WERI-Rb-1 (cell line): ENCODE results near the gene ZER1.

Source experiments
- DNase-seq: peaks from one replicate; pipeline ENCODE4 v3.0.0-alpha.2; 2020
- H3K27ac ChIP-seq: fragments of 250-450 bp; sonication (Bioruptor Pico); 2 replicates; pipeline ENCODE4 v1.5.1; 2020; ENCODE audit warnings: mild to moderate bottlenecking, moderate library complexity
- H3K27me3 ChIP-seq: fragments of 250-450 bp; sonication (Bioruptor Pico); 2 replicates; pipeline ENCODE4 v1.5.1; 2021; ENCODE audit warnings: mild to moderate bottlenecking, low read depth, moderate library complexity; ENCODE audit not compliant: insufficient read depth, severe bottlenecking
- H3K36me3 ChIP-seq: fragments of 250-450 bp; sonication (Bioruptor Pico); 2 replicates; pipeline ENCODE4 v1.5.1; 2020; ENCODE audit warnings: mild to moderate bottlenecking, moderate library complexity
- H3K4me3 ChIP-seq: 2 replicates; pipeline ENCODE4 v1.5.1; 2011; ENCODE audit warnings: low read depth, mild to moderate bottlenecking, control low read depth, low read length
- H3K9me3 ChIP-seq: fragments of 250-450 bp; sonication (Bioruptor Pico); 2 replicates; pipeline ENCODE4 v1.5.1; 2021; ENCODE audit warnings: mild to moderate bottlenecking, moderate library complexity; ENCODE audit not compliant: severe bottlenecking
- TF ChIP-seq, protein P1 (sequence below): IDR thresholded peaks from 2 replicates; pipeline ENCODE4 v1.5.1; 2011; ENCODE audit warnings: low read depth, mild to moderate bottlenecking, control low read depth, inconsistent platforms, low read length

The ZER1 gene

DNA sequence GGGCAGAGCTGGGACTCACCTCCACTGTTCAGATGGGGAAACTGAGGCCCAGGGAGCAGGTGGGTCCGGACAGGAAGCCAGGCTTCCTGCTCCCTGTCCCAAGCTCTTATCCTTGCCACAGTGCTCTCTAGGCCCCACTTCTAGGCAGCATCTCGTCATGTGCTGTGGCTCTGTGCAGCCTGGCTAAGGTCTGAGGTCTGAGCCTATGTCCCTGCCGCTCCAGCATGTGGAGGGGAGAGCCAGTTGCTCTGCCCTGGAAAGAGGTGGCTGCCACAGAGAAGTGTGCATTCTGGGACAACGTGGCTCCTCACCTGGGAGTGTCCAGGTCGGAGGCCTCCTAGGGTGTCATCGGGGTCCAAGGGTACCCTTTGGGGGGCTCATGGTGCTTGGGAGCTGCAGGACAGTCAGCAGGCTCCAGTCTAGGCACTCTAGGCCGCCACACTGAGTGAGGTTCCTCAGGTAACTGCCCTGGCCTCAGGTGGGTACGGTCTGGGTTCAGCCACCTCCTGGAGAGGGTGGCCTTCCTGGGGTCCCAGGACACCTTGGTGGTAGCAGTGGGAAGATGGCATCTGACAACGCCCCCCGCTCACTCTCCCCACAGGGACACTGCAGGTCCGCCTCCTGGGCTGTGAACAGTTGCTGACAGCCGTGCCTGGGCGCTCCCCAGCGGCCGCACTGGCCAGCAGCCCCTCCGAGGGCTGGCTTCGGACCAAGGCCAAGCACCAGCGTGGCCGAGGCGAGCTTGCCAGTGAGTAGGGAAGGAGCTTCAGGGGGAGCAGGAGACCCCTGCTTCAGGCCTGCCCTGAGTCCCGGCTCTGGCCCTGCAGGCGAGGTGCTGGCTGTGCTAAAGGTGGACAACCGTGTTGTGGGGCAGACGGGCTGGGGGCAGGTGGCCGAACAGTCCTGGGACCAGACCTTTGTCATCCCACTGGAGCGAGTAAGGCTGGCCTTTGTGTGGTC lies 59.0 kb downstream of the ZER1 start:
- peaks cover 74% of the 10 kb centered on the region for H3K36me3 ChIP-seq
- TF ChIP-seq, protein P1, sequence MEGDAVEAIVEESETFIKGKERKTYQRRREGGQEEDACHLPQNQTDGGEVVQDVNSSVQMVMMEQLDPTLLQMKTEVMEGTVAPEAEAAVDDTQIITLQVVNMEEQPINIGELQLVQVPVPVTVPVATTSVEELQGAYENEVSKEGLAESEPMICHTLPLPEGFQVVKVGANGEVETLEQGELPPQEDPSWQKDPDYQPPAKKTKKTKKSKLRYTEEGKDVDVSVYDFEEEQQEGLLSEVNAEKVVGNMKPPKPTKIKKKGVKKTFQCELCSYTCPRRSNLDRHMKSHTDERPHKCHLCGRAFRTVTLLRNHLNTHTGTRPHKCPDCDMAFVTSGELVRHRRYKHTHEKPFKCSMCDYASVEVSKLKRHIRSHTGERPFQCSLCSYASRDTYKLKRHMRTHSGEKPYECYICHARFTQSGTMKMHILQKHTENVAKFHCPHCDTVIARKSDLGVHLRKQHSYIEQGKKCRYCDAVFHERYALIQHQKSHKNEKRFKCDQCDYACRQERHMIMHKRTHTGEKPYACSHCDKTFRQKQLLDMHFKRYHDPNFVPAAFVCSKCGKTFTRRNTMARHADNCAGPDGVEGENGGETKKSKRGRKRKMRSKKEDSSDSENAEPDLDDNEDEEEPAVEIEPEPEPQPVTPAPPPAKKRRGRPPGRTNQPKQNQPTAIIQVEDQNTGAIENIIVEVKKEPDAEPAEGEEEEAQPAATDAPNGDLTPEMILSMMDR = no peak
- no peaks in the 10 kb centered on the region for H3K9me3 ChIP-seq
- H3K4me3 ChIP-seq = no peak overlapping the region
- no peak overlapping the region for H3K27ac ChIP-seq
- DNase-seq = no peak
- no peaks in the 10 kb centered on the region for H3K27me3 ChIP-seq

DNA sequence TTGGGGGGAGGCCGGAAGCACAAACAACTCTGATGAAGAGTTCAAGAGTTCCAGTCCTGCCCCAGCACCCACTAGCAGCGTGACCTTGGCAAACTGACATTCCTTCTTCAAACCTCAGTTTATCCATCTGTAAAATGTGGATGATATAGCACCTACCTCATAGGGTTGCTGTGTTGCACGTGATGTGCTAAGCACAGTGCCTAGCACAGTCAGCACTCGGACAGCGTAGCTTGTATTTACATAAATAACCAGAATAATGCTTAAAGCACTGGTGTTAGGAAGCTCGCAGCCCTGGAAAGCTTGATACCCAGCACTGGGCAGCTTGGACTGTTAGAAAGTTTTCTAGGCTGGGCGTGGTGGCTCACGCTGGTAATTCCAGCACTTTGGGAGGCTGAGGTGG lies 64.3 kb downstream of the ZER1 start:
- TF ChIP-seq, protein P1 = no peak
- no peak overlapping the region for H3K4me3 ChIP-seq
- no peaks in the 10 kb centered on the region for H3K9me3 ChIP-seq
- H3K27me3 ChIP-seq = no peaks in the 10 kb centered on the region
- H3K27ac ChIP-seq = no peak overlapping the region
- H3K36me3 ChIP-seq = peaks cover 65% of the 10 kb centered on the region
- DNase-seq = no peak

DNA sequence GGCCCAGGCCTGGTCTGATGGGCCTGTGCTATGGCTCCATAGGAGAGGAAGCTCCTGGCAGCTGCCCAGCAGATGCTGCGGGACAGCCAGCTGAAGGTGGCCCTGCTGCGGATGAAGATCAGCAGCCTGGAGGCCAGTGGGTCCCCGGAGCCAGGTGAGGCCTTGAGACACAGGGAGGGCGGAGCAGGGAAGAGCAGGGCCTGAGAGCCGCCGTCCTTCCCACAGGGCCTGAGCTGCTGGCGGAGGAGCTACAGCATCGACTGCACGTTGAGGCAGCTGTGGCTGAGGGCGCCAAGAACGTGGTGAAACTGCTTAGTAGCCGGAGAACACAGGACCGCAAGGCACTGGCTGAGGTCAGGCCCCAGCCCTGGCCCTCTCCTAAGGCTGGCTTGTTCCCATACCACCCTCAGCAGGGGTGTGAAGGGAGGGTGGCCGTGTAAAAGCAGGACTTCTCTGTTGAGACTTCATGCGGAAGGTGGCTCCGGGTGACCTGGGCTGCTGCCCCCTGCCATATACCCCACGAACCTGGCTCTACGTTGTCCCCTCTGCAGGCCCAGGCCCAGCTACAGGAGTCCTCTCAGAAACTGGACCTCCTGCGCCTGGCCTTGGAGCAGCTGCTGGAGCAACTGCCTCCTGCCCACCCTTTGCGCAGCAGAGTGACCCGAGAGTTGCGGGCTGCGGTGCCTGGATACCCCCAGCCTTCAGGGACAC lies 64.9 kb downstream of the ZER1 start:
- Histone ChIP-seq H3K36me3 (peaks cover 59% of the 10 kb centered on the region), H3K27me3 (no peaks in the 10 kb centered on the region), H3K4me3 (no peak overlapping the region), H3K27ac (no peak overlapping the region), H3K9me3 (no peaks in the 10 kb centered on the region)
- TF ChIP-seq, protein P1 = no peak
- no peak for DNase-seq

DNA sequence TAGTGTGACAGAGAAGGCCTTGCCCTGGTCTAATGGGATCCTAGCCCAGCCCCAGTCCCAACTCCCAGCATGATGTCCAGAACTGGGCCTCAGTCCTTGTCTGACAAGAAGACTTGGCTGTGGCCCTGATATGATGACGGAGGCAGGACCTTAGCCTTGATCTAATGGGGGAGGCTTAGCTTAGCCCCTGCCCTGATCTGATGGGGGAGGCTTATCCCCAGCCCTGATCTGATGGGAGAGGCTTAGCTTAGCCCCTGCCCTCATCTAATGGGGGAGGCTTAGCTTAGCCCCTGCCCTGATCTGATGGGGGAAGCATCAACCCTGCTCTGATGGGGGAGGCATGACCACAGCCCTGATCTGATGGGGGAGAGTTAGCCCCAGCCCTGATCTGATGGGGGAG lies 65.7 kb downstream of the ZER1 start:
- Histone ChIP-seq H3K9me3 (no peaks in the 10 kb centered on the region), H3K27me3 (no peaks in the 10 kb centered on the region), H3K4me3 (no peak overlapping the region), H3K36me3 (peaks cover 51% of the 10 kb centered on the region), H3K27ac (no peak overlapping the region)
- TF ChIP-seq, protein P1 = no peak
- DNase-seq = no peak

DNA sequence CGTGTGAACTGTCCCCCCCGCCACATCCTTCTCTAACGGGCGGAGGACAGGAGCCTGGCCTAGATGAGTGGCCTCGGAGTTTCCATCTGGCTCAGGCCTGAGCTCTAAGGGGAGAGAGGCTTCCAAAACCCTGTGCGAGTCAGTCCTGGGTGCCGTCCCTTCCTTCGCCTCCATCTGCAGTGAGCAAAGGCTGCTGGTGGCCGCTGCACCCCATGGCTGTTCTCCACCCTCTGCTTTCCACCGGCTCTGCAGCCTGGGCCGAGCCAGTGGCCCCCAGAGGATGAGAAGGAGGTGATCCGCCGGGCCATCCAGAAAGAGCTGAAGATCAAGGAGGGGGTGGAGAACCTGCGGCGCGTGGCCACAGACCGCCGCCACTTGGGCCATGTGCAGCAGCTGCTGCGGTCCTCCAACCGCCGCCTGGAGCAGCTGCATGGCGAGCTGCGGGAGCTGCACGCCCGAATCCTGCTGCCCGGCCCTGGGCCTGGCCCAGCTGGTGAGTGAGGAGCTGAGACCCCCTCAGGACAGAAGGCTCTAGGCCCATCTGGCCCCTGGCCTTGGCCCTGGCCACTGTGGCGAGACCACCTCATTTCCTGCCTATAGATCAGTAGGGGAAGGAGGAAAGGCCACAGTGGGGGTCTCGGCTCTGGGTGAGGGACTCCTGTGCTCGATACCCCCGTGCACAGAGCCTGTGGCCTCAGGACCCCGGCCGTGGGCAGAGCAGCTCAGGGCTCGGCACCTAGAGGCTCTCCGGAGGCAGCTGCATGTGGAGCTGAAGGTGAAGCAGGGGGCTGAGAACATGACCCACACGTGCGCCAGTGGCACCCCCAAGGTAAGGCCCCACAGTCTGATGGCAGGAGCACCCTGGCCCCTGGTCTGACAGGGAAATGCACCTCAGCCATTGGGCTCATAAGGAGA lies 66.4 kb downstream of the ZER1 start:
- Histone ChIP-seq H3K27ac (no peak overlapping the region), H3K9me3 (no peaks in the 10 kb centered on the region), H3K4me3 (no peak overlapping the region)

More for the DNA sequence above, 66.4 kb downstream of the ZER1 start:
- TF ChIP-seq, protein P1 = no peak
- H3K27me3 ChIP-seq = no peaks in the 10 kb centered on the region
- H3K36me3 ChIP-seq = peaks cover 45% of the 10 kb centered on the region
- DNase-seq = no peak
